HEK293T (cell line): ENCODE data around the gene DEFB108B.
"Not testable (repeated sequence)": the region's sequence is repeated elsewhere in the genome, so short reads cannot be mapped to it uniquely, and the experiment has no call there.

Source experiments
- CTCF ChIA-PET: fragments of 350-600 bp; formaldehyde crosslinking; extraction: SDS; loops from one replicate; lab custom pipeline; 2021; ENCODE audit warnings: antibody characterized with exemption, inconsistent platforms; lab: Yijun Ruan, JAX
- POLR2A ChIA-PET: fragments of 350-600 bp; formaldehyde crosslinking; extraction: SDS; loops from one replicate; lab custom pipeline; 2020; ENCODE audit warnings: antibody characterized with exemption, inconsistent platforms; lab: Yijun Ruan, JAX
- DNase-seq: peaks from one replicate; pipeline ENCODE4 v3.0.0; 2012; ENCODE audit warnings: mixed read lengths; ENCODE audit errors: extremely low spot score
- FOXM1 ChIP-seq: fragments of 450-650 bp; IDR thresholded peaks from 2 replicates; pipeline ENCODE4 v1.6.1; 2017; ENCODE audit warnings: mild to moderate bottlenecking, borderline replicate concordance
- HDGF ChIP-seq: fragments of 450-650 bp; IDR thresholded peaks from 2 replicates; pipeline ENCODE4 v1.6.1; 2017; ENCODE audit warnings: antibody characterized with exemption, borderline replicate concordance
- LEF1 ChIP-seq: fragments of 450-650 bp; IDR thresholded peaks from 2 replicates; pipeline ENCODE4 v1.6.1; 2017; ENCODE audit warnings: mild to moderate bottlenecking, borderline replicate concordance
- SP1 ChIP-seq: fragments of 450-650 bp; IDR thresholded peaks from 2 replicates; pipeline ENCODE4 v1.6.1; 2017
- ZNF384 ChIP-seq: fragments of 450-650 bp; IDR thresholded peaks from 2 replicates; pipeline ENCODE4 v1.6.1; 2016

DEFB108B gene, protein sequence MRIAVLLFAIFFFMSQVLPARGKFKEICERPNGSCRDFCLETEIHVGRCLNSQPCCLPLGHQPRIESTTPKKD

DNA sequence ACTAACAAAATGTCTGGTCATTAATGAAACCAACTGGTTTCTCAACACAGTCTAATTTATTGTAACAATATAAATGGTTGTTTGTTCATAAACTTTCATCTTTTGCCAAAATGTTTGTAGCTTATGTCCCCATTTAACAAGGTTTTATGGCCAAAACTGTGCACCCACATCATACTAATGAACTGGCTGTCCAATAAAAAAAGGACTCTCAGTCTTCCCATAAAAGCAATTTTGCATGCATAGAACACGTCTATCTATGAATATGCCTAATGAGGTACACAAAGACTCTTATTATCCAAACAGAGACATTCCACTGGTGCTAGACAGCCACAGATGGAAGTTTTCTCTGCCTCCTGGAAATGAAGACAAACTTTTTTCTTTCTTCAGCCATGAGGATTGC lies at the start of gene DEFB108B:
DEFB108B (plus strand) TSS at position 390 of the 400 bp plus-strand sequence; CDS start at position 390, 0 bp downstream.
- DNase-seq, CTCF ChIA-PET, POLR2A ChIA-PET: not testable (repeated sequence)

DNA sequence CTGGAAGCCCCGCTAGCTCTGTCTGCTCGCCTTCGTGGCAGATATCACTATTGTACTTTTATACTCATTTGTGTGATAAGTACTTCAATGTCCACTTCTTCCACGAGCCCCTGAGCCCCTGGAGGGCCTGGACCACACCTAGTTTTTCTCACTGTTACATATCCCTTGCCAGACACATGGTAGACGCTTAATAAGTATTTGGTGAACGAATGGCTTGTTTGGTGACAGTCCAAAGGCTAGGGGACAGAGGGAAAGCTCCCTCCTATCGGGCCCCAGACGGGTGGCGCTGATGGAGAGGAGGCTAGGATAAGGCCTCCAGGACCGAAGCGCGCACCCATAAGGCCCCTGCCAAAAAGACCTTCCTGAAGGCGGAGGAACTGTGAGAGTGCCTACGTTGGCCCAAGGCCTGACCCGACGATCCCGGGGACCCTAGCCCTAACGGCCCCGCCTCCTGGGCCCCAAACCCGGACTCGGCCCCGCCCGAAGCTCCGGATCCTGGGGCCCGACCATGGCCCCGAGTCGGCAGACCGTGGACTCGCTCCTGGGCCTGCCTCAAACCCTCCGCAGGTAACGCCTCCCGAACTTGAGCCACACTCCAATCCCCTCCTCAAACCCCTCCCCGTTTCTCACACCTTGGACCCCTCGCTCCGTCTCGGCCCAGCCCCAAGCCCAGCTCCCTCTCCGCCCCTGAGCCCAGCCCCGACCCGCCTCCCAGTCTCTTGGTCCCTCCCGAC lies 46.7 kb upstream of the DEFB108B start:
- DNase-seq: peak; percentile 53
- CTCF ChIA-PET, POLR2A ChIA-PET: not testable (repeated sequence)

GRCh38 chr11:71786848-71787097 lies 46.2 kb upstream of the DEFB108B start:
- CTCF ChIA-PET, POLR2A ChIA-PET: not testable (repeated sequence)
- DNase-seq: peak; percentile 75

- DNase-seq: peak; percentile 66
- ChIA-PET CTCF (no interaction called here), POLR2A (no interaction called here)
- TF ChIP-seq LEF1 (no peak), SP1 (no peak), ZNF384 (no peak), FOXM1 (no peak), HDGF (no peak)
Observed at GRCh38 chr11:71787098-71787823, 45.7 kb upstream of the DEFB108B start.

DNA sequence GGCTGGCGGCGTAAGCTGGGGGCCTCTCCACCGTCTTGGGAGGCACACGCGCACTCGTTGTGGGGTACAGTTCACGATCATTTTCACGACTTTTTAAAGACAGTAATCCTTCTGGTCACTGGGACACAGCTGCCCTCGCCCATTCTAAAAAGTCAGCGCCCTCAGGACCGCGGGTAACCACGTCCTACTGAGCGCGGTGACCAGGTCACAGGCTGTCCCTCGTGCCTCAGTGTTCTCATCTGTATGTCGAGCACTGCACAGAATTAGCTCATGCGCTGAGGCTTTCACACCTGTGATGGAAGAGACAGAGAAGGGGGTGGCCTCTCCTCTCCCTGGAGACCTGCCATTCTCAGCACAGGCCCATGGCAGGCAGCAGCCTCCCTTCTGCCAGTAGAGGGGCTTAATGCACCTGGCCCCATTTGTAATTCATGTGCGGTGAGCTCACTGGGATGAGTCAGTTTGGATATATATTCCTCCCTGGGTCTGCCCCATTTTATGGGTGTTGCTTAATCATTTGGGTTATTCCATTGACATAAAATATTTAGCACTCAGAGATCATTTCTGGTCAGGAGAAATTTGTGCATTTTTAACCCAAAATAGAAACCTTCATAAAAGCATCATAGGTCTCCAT lies 45.1 kb upstream of the DEFB108B start:
- POLR2A ChIA-PET, DNase-seq, CTCF ChIA-PET: not testable (repeated sequence)

DNA sequence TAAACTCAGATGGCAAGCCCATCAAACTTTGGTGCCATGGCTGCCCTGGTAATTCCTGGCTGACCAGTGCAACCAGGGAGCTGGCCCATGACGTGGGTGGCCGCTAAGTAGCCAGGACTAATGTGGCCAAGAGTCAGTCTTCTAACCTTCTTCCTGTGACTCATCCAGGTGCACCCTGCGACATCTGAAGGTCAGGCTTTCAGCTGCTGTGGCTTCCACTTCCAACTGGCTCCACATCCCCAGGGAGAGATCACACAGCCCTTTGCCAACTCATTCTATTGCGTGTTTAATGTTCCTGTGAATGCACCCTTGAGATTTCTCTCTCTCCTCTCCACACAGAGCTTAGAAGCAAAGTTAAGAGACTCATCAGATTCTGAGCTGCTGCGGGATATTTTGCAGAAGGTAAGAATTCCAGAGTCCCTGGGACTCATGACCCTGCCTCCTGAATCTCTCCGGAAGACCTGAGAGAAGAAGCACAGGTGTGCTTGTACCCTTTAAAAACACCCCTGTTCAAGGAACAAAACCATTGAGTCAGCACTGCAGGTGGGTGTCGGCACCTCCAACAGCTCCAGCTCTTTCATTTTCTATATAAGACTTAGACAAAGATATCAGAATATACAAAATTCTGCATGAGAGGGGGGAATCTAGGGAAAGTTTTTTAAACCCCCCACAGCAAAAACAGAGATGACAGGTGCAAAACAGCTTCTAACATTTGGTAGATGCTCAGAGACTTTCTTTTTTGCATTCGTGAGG lies 43.4 kb upstream of the DEFB108B start:
- DNase-seq, POLR2A ChIA-PET, CTCF ChIA-PET: not testable (repeated sequence)

DNA sequence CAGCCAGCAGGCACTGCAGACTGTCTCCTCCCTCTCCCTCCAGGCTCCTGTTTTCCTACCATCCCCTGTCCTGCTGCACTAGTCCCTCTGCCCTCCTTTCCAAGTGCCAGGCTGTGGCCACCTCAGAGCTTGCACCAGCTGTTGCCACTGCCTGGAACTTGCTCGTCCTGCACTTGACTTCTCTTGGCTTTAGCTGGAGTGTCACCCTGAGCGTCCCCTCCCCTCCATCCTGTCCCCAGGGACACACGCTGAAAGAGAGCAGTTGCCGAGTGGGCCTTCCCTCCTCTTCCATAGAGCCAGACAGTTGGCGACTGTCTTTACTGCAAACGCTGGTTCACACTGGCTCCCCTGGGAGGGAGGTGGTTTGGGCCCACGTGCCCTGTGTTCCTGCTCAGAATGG lies 41.9 kb upstream of the DEFB108B start:
- DNase-seq, CTCF ChIA-PET, POLR2A ChIA-PET: not testable (repeated sequence)

DNA sequence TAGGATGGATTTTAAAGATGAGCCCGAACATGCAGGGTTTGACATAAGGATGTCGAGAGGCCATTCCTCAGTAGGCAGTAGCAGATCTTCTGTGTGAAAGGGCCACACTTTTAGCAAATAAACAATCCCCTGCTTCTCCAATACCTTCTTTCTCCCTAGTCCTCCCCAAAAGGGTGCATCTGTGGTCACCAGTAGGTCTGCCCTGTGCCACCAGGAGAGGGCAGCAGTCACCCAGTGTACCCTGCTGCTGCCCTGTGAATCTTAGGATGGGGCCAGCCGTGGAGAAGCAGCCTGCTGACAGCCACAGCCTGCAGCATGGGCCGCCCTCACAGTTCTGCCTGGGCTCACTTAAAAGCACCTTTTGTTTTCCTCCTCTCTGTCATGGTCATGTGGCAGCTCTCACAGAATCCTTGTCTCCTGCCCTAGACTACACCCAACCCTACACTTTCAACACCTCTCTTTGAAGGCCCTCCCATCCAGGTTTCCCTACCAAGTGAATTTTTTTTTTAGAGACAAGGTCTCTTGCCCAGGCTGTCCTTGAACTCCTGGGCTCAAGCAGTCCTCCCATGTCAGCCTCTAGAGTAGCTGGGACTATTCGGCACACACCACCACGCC lies 40.3 kb upstream of the DEFB108B start:
- DNase-seq, POLR2A ChIA-PET: not testable (repeated sequence)
- CTCF ChIA-PET: interaction anchor here (0.8 kb wide), 1 partner anchor 8 kb away, joined by 3 read pairs; no protein-coding TSS in a partner anchor

DNA sequence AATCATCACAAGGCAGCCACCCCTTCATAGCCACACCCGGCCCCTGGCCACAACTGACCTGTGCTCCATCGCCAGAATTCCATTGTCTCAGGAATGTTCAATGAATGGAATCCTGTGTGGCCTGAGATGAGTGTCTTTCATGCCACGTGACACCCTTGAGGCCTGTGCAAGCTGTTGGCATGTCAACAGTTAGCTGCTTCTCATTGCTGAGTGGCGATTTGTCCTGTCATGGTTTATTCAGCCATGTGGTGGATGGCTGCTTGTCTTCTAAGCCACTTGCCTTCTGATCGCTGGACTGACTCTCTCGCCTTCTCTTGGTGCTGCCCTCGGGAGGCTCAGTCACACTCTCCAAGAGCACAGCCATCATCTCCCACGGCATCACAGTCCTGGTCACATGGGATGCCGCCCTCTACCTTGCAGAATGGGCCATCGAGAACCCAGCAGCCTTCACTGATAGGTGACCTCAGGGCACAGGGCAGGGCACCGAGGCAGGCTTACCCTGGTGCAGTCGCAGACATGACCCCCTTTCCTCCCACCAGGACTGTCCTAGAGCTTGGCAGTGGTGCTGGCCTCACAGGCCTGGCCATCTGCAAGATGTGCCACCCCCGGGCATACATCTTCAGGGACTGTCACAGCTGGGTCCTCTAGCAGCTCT lies 38.5 kb upstream of the DEFB108B start:
- POLR2A ChIA-PET, DNase-seq, CTCF ChIA-PET: not testable (repeated sequence)

GRCh38 chr11:71795236-71795635 lies 37.8 kb upstream of the DEFB108B start:
- CTCF ChIA-PET, POLR2A ChIA-PET, DNase-seq: not testable (repeated sequence)

DNA sequence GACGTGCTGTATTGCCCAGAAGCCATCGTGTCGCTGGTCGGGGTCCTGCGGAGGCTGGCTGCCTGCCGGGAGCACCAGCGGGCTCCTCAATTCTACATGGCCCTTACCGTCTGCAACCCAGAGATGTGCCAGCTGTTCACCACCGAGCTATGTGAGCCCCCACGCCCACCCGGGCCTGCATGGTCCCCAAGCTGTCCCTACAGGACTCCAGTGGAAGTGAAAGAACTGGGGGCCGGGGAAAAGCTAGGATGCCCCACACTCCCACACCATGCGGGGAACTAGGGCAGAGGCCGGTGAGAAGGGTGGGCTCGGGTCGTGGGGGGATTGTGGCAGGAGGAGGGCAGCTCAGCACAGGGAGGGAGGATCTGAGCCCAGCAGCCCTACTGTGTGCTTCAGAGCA lies 37.0 kb upstream of the DEFB108B start:
- POLR2A ChIA-PET, CTCF ChIA-PET, DNase-seq: not testable (repeated sequence)

GRCh38 chr11:71796781-71797180 lies 36.2 kb upstream of the DEFB108B start:
- DNase-seq, CTCF ChIA-PET, POLR2A ChIA-PET: not testable (repeated sequence)

GRCh38 chr11:71799556-71800128 lies 33.4 kb upstream of the DEFB108B start:
- DNase-seq, POLR2A ChIA-PET: not testable (repeated sequence)

DNA sequence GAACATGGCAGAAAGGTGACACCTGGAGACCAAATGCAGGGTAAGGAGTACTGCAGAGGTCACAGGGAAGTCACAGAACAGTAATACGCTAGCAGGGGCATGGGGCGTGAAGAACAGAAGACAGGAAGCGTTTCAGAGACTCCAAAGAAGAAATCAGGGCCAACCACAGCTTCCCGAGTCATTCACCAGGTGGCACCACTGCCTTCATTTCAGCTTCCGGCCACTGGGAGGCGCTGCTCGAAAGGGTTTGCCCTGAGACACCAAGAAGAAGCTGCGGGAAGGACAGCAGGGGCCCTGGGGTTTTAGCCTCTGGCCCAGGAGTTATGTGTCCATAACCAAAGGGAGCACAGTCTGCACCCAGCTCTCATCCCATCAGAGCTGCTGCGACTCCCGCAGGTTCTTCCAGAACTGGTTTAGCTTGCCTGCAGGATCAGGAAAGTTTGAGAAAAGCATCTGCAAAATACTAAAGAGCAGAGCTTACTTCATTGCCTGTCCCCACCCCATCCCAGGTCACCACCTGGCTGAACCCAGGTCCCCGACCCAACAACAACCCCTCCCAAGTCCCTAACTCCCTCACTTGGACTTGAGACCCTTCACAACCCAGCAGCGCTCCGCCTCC lies 32.6 kb upstream of the DEFB108B start:
- POLR2A ChIA-PET: not testable (repeated sequence)
- CTCF ChIA-PET: interaction anchor here (1.0 kb wide), 1 partner anchor 8 kb away, joined by 3 read pairs; no protein-coding TSS in a partner anchor
- peak; percentile 63 for DNase-seq

More at GRCh38 chr11:71799556-71800128, 33.4 kb upstream of the DEFB108B start:
- CTCF ChIA-PET: interaction anchor here (1.0 kb wide), 1 partner anchor 7 kb away, joined by 3 read pairs; no protein-coding TSS in a partner anchor

DNA sequence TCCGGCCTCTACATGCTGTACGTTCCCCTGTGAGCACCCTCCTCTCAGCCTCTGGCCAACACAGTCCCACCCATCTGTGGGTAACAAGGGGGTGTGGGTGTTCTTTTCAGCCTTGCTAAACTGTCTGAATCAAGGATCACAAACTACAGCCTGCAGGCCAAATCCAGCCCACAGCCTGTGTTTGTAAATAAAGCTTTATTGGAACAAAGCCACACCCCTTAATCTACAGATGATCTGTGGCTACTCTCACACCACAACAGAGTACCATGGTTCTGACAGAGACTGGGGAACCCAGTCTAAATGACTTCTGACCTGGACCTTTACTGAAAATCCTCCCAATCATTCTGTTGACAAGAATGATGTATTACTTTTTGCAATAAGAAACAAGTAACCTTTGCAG lies 32.0 kb upstream of the DEFB108B start:
- POLR2A ChIA-PET: not testable (repeated sequence)

More for the DNA sequence above, 32.0 kb upstream of the DEFB108B start:
- DNase-seq, CTCF ChIA-PET: not testable (repeated sequence)
